ENCODE results near the gene OBSCN. TPM values are rescaled to one million over a fixed set of nuclear protein-coding genes. Genes with fewer than 3 reads are reported as not detected.

The OBSCN gene
- total and polyA plus RNA-seq, 10 of the 15 experiments (the other 5 are each of a cell fraction or from before 2014, with no cell fraction given), result 0.01 to 0.36 (median 0.08) TPM; not detected in 2

GRCh38 chr1:228400237-228400651 lies 192.4 kb downstream of the OBSCN start:
- ChIA-PET CTCF (interaction anchor here (0.8 kb wide), 1 partner anchor 100 kb away, joined by 4 read pairs; no protein-coding TSS in a partner anchor), SMC1A (ENCODE audit: uncharacterized antibody, unreplicated experiment) (interaction anchor here (0.6 kb wide), 1 partner anchor 308 kb away, joined by 3 read pairs; no protein-coding TSS in a partner anchor), POLR2A (no interaction called here), RAD21 (ENCODE audit: unreplicated experiment) (no interaction called here)
- H3K4me3 ChIP-seq, result no peak overlapping the region
- H3K9ac ChIP-seq (ENCODE audit: control insufficient read depth, insufficient read depth, low read length), result no peak overlapping the region
- no peaks in the 10 kb centered on the region for H4K20me1 ChIP-seq (ENCODE audit: control insufficient read depth, insufficient read depth)
- FAIRE-seq (no peak), DNase-seq (ENCODE audit: low read depth, low spot score) (no peak), ATAC-seq (no peak)
- H3K4me2 ChIP-seq (ENCODE audit: control insufficient read depth, insufficient read depth), result no peak overlapping the region
- H3K36me3 ChIP-seq (ENCODE audit: control insufficient read depth in 2 of 2, insufficient read depth in 2 of 2, low read length in 1 of 2), result peaks cover 11 to 24% of the 10 kb centered on the region in 2 experiments; a peak in 3 of 4 replicates
- H2AFZ ChIP-seq (ENCODE audit: control insufficient read depth, low read depth, low read length), result no peak overlapping the region
- in situ Hi-C loops (cut with MboI), result no loop called here
- no TSS peak for BruUV-seq (replicated peaks)
- 92% methylated on average over 11 of the region's 11 CpGs for WGBS (ENCODE audit: insufficient coverage, insufficient replicate concordance, low lambda C conversion rate, missing lambda C conversion rate)
- H3K27ac ChIP-seq (ENCODE audit: control insufficient read depth, insufficient read depth), result no peak overlapping the region
- intact Hi-C loops (cut with micrococcal nuclease; ENCODE audit: unreplicated experiment), result no loop called here
- H3K27me3 ChIP-seq (replicated peaks in 1 of 2; ENCODE audit: control insufficient read depth in 2 of 2, insufficient read depth in 2 of 2, low read length in 1 of 2), result no peaks in the 10 kb centered on the region
- TF ChIP-seq POLR2AphosphoS2 (IDR thresholded peaks at IDR 0.05; ENCODE audit: low read depth, low read length) (no peak), PAX5 (IDR thresholded peaks at IDR 0.05; ENCODE audit: borderline replicate concordance, low read depth, low read length) (no peak), ASH2L (IDR thresholded peaks at IDR 0.05; ENCODE audit: borderline replicate concordance, low read depth) (no peak), YBX1 (IDR thresholded peaks at IDR 0.05) (no peak), YY1 (IDR thresholded peaks at IDR 0.05; ENCODE audit: low read depth, low read length) (no peak), TCF3 (IDR thresholded peaks at IDR 0.05; ENCODE audit: borderline replicate concordance, insufficient read depth, low read depth, low read length) (no peak), KAT2A (conservative IDR thresholded peaks at IDR 0.05; ENCODE audit: control insufficient read depth, low read depth, low read length) (no peak), CBFB (IDR thresholded peaks at IDR 0.05; ENCODE audit: low read depth) (no peak), SIN3A (IDR thresholded peaks at IDR 0.05; ENCODE audit: low read depth, low read length) (no peak), KLF5 (IDR thresholded peaks at IDR 0.05; ENCODE audit: partially characterized antibody) (no peak), IRF3 (IDR thresholded peaks at IDR 0.05) (no peak), MYC (IDR thresholded peaks at IDR 0.05; ENCODE audit: insufficient read depth, insufficient read length, insufficient replicate concordance, low read length, severe bottlenecking) (no peak), TBL1XR1 (IDR thresholded peaks at IDR 0.05; ENCODE audit: low read depth, low read length) (no peak)
- TF ChIP-seq, protein P1, sequence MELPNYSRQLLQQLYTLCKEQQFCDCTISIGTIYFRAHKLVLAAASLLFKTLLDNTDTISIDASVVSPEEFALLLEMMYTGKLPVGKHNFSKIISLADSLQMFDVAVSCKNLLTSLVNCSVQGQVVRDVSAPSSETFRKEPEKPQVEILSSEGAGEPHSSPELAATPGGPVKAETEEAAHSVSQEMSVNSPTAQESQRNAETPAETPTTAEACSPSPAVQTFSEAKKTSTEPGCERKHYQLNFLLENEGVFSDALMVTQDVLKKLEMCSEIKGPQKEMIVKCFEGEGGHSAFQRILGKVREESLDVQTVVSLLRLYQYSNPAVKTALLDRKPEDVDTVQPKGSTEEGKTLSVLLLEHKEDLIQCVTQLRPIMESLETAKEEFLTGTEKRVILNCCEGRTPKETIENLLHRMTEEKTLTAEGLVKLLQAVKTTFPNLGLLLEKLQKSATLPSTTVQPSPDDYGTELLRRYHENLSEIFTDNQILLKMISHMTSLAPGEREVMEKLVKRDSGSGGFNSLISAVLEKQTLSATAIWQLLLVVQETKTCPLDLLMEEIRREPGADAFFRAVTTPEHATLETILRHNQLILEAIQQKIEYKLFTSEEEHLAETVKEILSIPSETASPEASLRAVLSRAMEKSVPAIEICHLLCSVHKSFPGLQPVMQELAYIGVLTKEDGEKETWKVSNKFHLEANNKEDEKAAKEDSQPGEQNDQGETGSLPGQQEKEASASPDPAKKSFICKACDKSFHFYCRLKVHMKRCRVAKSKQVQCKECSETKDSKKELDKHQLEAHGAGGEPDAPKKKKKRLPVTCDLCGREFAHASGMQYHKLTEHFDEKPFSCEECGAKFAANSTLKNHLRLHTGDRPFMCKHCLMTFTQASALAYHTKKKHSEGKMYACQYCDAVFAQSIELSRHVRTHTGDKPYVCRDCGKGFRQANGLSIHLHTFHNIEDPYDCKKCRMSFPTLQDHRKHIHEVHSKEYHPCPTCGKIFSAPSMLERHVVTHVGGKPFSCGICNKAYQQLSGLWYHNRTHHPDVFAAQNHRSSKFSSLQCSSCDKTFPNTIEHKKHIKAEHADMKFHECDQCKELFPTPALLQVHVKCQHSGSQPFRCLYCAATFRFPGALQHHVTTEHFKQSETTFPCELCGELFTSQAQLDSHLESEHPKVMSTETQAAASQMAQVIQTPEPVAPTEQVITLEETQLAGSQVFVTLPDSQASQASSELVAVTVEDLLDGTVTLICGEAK (IDR thresholded peaks at IDR 0.05; ENCODE audit: borderline replicate concordance), result no peak
- TF ChIP-seq, protein P2, sequence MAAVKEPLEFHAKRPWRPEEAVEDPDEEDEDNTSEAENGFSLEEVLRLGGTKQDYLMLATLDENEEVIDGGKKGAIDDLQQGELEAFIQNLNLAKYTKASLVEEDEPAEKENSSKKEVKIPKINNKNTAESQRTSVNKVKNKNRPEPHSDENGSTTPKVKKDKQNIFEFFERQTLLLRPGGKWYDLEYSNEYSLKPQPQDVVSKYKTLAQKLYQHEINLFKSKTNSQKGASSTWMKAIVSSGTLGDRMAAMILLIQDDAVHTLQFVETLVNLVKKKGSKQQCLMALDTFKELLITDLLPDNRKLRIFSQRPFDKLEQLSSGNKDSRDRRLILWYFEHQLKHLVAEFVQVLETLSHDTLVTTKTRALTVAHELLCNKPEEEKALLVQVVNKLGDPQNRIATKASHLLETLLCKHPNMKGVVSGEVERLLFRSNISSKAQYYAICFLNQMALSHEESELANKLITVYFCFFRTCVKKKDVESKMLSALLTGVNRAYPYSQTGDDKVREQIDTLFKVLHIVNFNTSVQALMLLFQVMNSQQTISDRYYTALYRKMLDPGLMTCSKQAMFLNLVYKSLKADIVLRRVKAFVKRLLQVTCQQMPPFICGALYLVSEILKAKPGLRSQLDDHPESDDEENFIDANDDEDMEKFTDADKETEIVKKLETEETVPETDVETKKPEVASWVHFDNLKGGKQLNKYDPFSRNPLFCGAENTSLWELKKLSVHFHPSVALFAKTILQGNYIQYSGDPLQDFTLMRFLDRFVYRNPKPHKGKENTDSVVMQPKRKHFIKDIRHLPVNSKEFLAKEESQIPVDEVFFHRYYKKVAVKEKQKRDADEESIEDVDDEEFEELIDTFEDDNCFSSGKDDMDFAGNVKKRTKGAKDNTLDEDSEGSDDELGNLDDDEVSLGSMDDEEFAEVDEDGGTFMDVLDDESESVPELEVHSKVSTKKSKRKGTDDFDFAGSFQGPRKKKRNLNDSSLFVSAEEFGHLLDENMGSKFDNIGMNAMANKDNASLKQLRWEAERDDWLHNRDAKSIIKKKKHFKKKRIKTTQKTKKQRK (IDR thresholded peaks at IDR 0.05; ENCODE audit: low read depth, low read length), result no peak
- H3K79me2 ChIP-seq (ENCODE audit: control insufficient read depth, insufficient read depth, low read length), result peaks cover 29% of the 10 kb centered on the region
- H3K9me3 ChIP-seq (replicated peaks; ENCODE audit: control insufficient read depth, insufficient read depth, low read length), result no peaks in the 10 kb centered on the region
- H3K4me1 ChIP-seq (ENCODE audit: control insufficient read depth, insufficient read depth, low read length), result peaks cover 2% of the 10 kb centered on the region; the same call in 1 of the 2 replicates
